Eye (tissue), 1 donor: Measurements from ENCODE around the gene UBL4B.
A peak's percentile ranks its signal among the peaks of the same experiment; 100 is the strongest.

Experiments used
- DNase-seq: peaks from one replicate; pipeline ENCODE4 v3.0.0-alpha.2; 2015

The UBL4B gene

GRCh38 chr1:110086961-110087360, 25.3 kb upstream of the UBL4B start:
- no peak for DNase-seq

GRCh38 chr1:110087812-110088738, 24.2 kb upstream of the UBL4B start:
- peak; percentile 85 for DNase-seq

- DNase-seq, result no peak
Measured at GRCh38 chr1:110088739-110089316, 23.4 kb upstream of the UBL4B start.

- peak; percentile 38 for DNase-seq
Measured at GRCh38 chr1:110089561-110090275, 22.5 kb upstream of the UBL4B start.

- DNase-seq, result no peak
Measured at GRCh38 chr1:110091381-110091780, 20.9 kb upstream of the UBL4B start.

- no peak for DNase-seq
Measured at GRCh38 chr1:110091791-110092190, 20.5 kb upstream of the UBL4B start.

GRCh38 chr1:110092991-110093390, 19.3 kb upstream of the UBL4B start:
- no peak for DNase-seq

GRCh38 chr1:110094931-110095654, 17.1 kb upstream of the UBL4B start:
- DNase-seq, result no peak

GRCh38 chr1:110097507-110098221, 14.6 kb upstream of the UBL4B start:
- no peak for DNase-seq

GRCh38 chr1:110098222-110099026, 13.8 kb upstream of the UBL4B start:
- peak; percentile 29 for DNase-seq

- no peak for DNase-seq
Measured at GRCh38 chr1:110100335-110100734, 11.9 kb upstream of the UBL4B start.

- no peak for DNase-seq
Measured at GRCh38 chr1:110102081-110102480, 10.2 kb upstream of the UBL4B start.

GRCh38 chr1:110106013-110106941, 6.0 kb upstream of the UBL4B start:
- DNase-seq, result peak; percentile 90

- no peak for DNase-seq
Measured at GRCh38 chr1:110107867-110108469, 4.3 kb upstream of the UBL4B start.

GRCh38 chr1:110111081-110111480, 1.2 kb upstream of the UBL4B start:
- DNase-seq, result no peak

GRCh38 chr1:110112656-110113055, 413 bp downstream of the UBL4B start:
- no peak for DNase-seq

GRCh38 chr1:110113551-110113950, 1.3 kb downstream of the UBL4B start:
- DNase-seq, result no peak

GRCh38 chr1:110114173-110114572, 1.9 kb downstream of the UBL4B start:
- DNase-seq, result no peak

- DNase-seq, result no peak
Measured at GRCh38 chr1:110114784-110115183, 2.5 kb downstream of the UBL4B start.
